Parathyroid adenoma (tissue), 2 donors: Measurements from ENCODE around the gene UGT2B7.
"Not testable (repeated sequence)": the region's sequence is repeated elsewhere in the genome, so short reads cannot be mapped to it uniquely, and the experiment has no call there.

Experiments
- H2AFZ ChIP-seq: fragments of 300-600 bp; sonication (generic); one replicate; pipeline ENCODE4 v1.7.0; 2017; ENCODE audit warnings: antibody characterized with exemption, mild to moderate bottlenecking
- H3K27ac ChIP-seq: fragments of 300-600 bp; sonication (generic); one replicate; pipeline ENCODE4 v1.7.0; 2017
- H3K27me3 ChIP-seq: fragments of 300-600 bp; sonication (generic); one replicate; pipeline ENCODE4 v1.7.0; 2017; ENCODE audit warnings: low read length; ENCODE audit not compliant: control insufficient read depth, insufficient read depth
- H3K36me3 ChIP-seq: fragments of 300-600 bp; sonication (generic); one replicate; pipeline ENCODE4 v1.7.0; 2017; ENCODE audit warnings: low read length; ENCODE audit not compliant: control insufficient read depth, insufficient read depth
- H3K4me1 ChIP-seq: fragments of 300-600 bp; sonication (generic); one replicate; pipeline ENCODE4 v1.7.0; 2017; ENCODE audit warnings: control low read depth
- H3K4me2 ChIP-seq: fragments of 300-600 bp; sonication (generic); one replicate; pipeline ENCODE4 v1.7.0; 2017; ENCODE audit warnings: low read length
- H3K4me3 ChIP-seq: fragments of 300-600 bp; sonication (generic); one replicate; pipeline ENCODE4 v1.7.0; 2017; ENCODE audit warnings: low read depth, low read length
- H3K79me2 ChIP-seq: fragments of 300-600 bp; sonication (generic); one replicate; pipeline ENCODE4 v1.7.0; 2017; ENCODE audit warnings: control low read depth
- H3K9ac ChIP-seq: fragments of 300-600 bp; sonication (generic); one replicate; pipeline ENCODE4 v1.7.0; 2017; ENCODE audit warnings: mild to moderate bottlenecking
- H3K9me3 ChIP-seq: fragments of 300-600 bp; sonication (generic); one replicate; pipeline ENCODE4 v1.7.0; 2017; ENCODE audit warnings: low read length; ENCODE audit not compliant: control insufficient read depth
- TF ChIP-seq, protein P1 (sequence below): fragments of 300-600 bp; sonication (generic); IDR thresholded peaks from one replicate; pipeline ENCODE4 v1.7.0; 2017; ENCODE audit warnings: antibody characterized with exemption, mild to moderate bottlenecking
- donor health status: primary hyperparathyroidism.

UGT2B7 gene

GRCh38 chr4:69104719-69105275, 8.5 kb downstream of the UGT2B7 start:
- Histone ChIP-seq H3K36me3 (no peaks in the 10 kb centered on the region), H3K79me2 (no peaks in the 10 kb centered on the region), H3K27ac (no peak overlapping the region), H3K4me1 (no peaks in the 10 kb centered on the region), H3K4me3 (no peak overlapping the region), H3K9ac (no peak overlapping the region), H3K9me3 (no peaks in the 10 kb centered on the region), H2AFZ (no peak overlapping the region), H3K27me3 (no peaks in the 10 kb centered on the region), H3K4me2 (no peak overlapping the region)
- TF ChIP-seq, protein P1, sequence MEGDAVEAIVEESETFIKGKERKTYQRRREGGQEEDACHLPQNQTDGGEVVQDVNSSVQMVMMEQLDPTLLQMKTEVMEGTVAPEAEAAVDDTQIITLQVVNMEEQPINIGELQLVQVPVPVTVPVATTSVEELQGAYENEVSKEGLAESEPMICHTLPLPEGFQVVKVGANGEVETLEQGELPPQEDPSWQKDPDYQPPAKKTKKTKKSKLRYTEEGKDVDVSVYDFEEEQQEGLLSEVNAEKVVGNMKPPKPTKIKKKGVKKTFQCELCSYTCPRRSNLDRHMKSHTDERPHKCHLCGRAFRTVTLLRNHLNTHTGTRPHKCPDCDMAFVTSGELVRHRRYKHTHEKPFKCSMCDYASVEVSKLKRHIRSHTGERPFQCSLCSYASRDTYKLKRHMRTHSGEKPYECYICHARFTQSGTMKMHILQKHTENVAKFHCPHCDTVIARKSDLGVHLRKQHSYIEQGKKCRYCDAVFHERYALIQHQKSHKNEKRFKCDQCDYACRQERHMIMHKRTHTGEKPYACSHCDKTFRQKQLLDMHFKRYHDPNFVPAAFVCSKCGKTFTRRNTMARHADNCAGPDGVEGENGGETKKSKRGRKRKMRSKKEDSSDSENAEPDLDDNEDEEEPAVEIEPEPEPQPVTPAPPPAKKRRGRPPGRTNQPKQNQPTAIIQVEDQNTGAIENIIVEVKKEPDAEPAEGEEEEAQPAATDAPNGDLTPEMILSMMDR, result no peak

GRCh38 chr4:69115151-69115850, 19.0 kb downstream of the UGT2B7 start:
- H3K79me2 ChIP-seq, H3K4me2 ChIP-seq, H3K4me3 ChIP-seq, H3K9me3 ChIP-seq, H3K27ac ChIP-seq, H3K27me3 ChIP-seq, H2AFZ ChIP-seq, H3K9ac ChIP-seq, H3K4me1 ChIP-seq, H3K36me3 ChIP-seq: not testable (repeated sequence)

- Histone ChIP-seq H3K4me3 (no peak overlapping the region), H3K9me3 (no peaks in the 10 kb centered on the region), H3K4me2 (no peak overlapping the region), H3K36me3 (no peaks in the 10 kb centered on the region), H3K9ac (no peak overlapping the region), H3K27me3 (no peaks in the 10 kb centered on the region), H2AFZ (no peak overlapping the region), H3K27ac (no peak overlapping the region), H3K4me1 (no peaks in the 10 kb centered on the region), H3K79me2 (no peaks in the 10 kb centered on the region)
- TF ChIP-seq, protein P1, result no peak
Observed at GRCh38 chr4:69115851-69116213, 19.6 kb downstream of the UGT2B7 start.

- no peaks in the 10 kb centered on the region for H3K27me3 ChIP-seq
- no peak overlapping the region for H3K4me2 ChIP-seq
- H3K9me3 ChIP-seq, result no peaks in the 10 kb centered on the region
- no peak overlapping the region for H3K27ac ChIP-seq
- TF ChIP-seq, protein P1, result no peak
- no peaks in the 10 kb centered on the region for H3K4me1 ChIP-seq
- H3K9ac ChIP-seq, result no peak overlapping the region
- H3K36me3 ChIP-seq, result no peaks in the 10 kb centered on the region
- H2AFZ ChIP-seq, result no peak overlapping the region
- H3K4me3 ChIP-seq, result no peak overlapping the region
- no peaks in the 10 kb centered on the region for H3K79me2 ChIP-seq
Observed at GRCh38 chr4:69116645-69117321, 20.5 kb downstream of the UGT2B7 start.

DNA sequence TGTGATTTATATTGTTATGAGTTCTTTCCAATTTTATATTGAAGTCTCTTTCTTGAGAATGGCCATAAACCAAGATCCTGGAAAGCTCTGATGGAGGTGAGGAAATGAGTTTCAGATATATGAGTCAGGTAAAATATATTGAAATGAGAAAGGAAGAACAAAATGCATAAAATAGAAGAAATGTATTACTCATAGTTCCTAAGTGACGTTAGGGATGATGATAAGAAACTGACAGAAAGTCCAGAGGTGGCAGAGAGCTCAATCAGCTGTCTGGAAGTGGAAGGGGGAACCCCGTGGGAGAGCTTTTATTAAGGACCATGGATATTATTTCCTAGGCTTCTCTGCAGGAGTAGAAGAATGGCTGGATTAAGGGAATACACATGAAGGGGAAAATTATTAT, 24.6 kb downstream of the UGT2B7 start:
- Histone ChIP-seq H3K4me1 (no peaks in the 10 kb centered on the region), H3K79me2 (no peaks in the 10 kb centered on the region), H3K9me3 (no peaks in the 10 kb centered on the region), H3K36me3 (no peaks in the 10 kb centered on the region), H3K27ac (no peak overlapping the region), H3K9ac (no peak overlapping the region), H3K4me3 (no peak overlapping the region), H2AFZ (no peak overlapping the region), H3K4me2 (no peak overlapping the region), H3K27me3 (no peaks in the 10 kb centered on the region)
- TF ChIP-seq, protein P1, result no peak
